NCI-H2227 treated with DMSO at 0.1 percent for 48 hours (cell line): Measurements from ENCODE around the gene LITAFD.
"Not testable (repeated sequence)": the region's sequence is repeated elsewhere in the genome, so short reads cannot be mapped to it uniquely, and the experiment has no call there.

Source experiments
- DNase-seq: peaks from one replicate; lab custom pipeline; 2025; lab: John Stamatoyannopoulos, UW

The LITAFD gene

GRCh38 chr16:8882041-8882617, at the start of gene LITAFD:
TSS of gene LITAFD (plus strand) at chr16:8882351. CDS start at chr16:8884356, 2,005 bp downstream.
- DNase-seq, result no peak

GRCh38 chr16:8832717-8833105, 49.4 kb upstream of the LITAFD start:
- no peak for DNase-seq

DNA sequence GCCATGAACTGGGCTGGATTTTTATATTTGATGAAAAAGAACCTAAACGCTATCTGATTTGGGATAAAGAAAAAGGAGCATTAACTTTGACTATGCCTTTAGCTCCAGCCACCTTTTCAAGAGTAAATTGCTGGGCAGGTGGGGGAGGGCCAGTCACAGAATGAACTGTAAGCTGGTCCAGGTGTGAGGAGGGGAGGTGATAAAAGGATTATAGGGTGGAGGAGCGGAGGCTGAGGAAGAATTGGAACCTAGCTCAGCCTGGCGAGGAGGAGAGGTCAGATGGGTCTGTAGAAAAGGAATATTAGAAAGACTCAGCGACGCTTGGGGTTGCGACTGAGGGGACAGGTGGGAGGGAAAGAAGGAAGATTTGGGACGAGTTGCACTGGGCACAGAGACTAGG, 45.4 kb upstream of the LITAFD start:
- not testable (repeated sequence) for DNase-seq

DNA sequence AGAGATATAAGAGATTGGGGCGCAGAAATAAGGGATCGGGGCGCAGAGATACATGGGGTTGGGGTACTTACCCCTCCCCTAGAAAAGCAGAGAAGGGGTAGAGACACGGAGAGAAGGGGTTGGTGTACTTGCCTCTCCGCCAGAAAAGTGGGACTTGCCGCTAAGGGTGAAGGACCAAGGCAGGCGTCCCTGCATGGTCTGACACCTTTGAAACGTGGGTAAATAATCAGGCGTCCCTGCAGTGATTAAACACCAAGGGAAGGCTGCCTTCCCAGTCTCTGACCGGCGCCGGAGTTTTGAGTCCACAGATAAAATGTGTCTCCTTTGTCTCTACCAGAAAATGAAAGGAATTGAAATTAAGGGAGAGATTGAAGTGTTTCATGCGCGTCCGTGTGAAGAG, 44.6 kb upstream of the LITAFD start:
- DNase-seq, result not testable (repeated sequence)

GRCh38 chr16:8842016-8842415, 40.1 kb upstream of the LITAFD start:
- not testable (repeated sequence) for DNase-seq

- not testable (repeated sequence) for DNase-seq
These were observed 38.9 kb upstream of the LITAFD start for GRCh38 chr16:8843296-8843695.

DNA sequence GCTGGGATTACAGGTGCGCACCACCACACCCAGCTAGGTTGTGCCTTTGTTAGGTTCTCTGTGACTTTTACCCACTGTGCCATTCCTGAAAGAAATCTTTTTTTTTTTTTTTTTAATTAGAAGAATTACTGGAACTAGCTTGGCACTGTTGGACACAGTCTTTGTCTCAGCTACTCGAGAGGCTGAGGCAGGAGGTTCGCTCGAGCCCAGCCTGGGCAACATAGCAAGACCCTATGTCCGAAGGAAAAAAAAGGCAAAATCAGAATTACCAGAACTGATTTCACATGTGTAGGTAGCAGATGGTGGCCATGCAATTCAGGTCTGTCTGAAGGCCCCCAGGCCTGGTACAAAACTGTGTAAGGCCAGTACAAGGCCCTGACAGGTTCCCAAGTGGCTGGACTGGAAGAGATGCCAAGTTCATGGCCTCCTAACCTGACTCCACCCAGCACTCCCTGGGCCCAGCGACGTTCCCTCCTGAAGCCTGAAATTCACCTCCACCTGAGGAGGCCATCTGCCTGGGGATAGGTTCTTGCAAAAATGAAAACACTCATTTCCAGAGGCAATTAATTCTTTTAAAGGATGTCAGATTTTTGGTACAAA, 36.4 kb upstream of the LITAFD start:
- DNase-seq, result no peak

DNA sequence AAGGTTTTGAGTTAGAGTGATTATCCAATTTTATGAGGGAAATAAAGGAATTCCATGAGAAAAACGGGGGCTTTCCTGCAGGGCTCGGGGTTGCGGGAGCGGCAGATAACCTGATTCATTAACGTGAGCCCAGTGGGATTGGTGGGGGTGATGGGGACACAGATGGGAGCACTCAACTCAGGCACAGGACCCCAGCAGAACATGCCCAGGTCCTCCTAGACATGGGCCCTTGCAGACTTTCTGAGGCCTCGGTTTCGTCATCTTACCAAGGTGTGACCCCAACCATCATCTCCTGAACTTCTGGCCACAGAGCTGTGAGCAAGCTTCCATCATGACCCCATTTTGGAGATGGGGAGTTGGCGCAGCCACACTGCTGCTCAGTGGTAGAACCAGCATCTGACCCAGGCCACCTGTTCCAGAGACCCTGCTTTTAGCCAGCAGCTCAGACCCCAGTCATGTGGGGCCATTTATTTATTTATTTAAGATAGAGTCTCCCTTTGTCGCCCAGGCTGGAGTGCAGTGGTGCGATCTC, 35.7 kb upstream of the LITAFD start:
- DNase-seq, result no peak

GRCh38 chr16:8847145-8847544, 35.0 kb upstream of the LITAFD start:
- DNase-seq, result no peak

- DNase-seq, result no peak
These were observed 34.5 kb upstream of the LITAFD start for GRCh38 chr16:8847623-8848022.

GRCh38 chr16:8848231-8848938, 33.8 kb upstream of the LITAFD start:
- no peak for DNase-seq

- no peak for DNase-seq
These were observed 33.2 kb upstream of the LITAFD start for GRCh38 chr16:8848939-8849391.

GRCh38 chr16:8849411-8850011, 32.6 kb upstream of the LITAFD start:
- no peak for DNase-seq

- no peak for DNase-seq
These were observed 31.8 kb upstream of the LITAFD start for GRCh38 chr16:8850279-8850885.

DNA sequence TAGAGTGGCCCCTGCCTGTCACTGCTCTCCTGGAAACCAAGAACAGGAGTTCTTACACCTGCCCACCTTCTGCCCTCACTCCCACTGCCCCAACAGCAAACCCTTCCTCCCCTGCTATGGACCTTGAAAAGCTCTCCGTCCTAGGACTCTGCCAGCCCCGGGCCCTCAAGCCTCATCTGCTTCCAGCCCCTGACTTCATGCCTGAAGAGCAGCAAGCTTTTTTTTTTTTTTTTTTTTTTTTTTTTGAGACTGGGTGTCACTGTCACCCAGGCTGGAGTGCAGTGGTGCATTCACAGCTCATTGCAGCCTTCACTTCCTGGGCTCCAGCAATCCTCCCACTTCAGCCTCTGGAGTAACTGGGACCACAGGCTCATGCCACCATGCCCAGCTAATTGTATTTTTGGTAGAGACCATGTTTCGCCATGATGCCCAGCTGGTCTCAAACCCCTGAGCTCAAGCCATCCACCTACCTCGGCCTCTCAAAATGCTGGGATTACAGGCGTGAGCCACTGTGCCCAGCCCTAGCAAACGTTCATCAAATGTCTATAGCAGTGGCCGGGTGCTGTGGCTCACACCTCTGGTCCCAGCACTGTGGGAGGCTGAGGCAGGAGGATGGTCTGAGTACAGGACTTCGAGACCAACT, 30.3 kb upstream of the LITAFD start:
- DNase-seq, result no peak

DNA sequence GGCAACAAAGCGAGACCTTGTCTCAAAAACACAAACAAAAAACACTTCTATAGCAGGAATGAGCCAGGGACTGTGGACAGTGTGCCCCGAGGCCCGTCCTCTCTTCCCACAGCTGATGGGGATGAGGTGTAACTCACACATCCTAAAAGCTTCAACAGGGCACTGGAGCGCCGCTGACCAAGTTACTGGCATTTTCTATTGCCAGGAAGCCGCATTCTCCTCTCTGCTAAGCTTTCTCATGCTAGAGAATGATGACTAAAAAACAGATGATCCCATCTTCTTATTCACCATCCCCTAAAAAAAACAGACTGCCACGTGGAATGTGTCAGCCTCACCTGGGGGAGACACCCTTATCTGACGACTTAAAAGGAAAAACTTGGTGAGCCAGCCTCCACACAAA, 29.6 kb upstream of the LITAFD start:
- DNase-seq, result no peak

DNA sequence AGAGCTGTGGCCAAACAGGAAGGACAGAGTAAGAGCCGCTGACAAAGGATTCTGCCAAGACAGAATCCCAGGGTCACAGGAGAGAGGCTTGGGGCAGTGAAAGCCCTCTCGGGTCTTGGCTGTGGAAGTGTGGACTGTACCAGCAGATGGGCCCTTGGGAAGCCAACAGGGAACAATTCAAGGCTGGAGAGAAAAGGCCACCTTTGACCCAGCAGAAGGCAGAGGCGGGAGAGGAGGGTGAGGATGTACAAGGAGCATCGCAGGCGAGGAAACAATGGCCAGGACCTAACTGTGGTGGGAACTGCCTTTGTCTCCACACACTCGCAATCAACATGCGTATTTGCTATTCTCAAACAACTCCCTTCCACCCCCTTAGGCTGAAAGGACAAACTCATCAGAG, 29.0 kb upstream of the LITAFD start:
- DNase-seq, result no peak

- no peak for DNase-seq
These were observed 28.5 kb upstream of the LITAFD start for GRCh38 chr16:8853611-8854010.

DNA sequence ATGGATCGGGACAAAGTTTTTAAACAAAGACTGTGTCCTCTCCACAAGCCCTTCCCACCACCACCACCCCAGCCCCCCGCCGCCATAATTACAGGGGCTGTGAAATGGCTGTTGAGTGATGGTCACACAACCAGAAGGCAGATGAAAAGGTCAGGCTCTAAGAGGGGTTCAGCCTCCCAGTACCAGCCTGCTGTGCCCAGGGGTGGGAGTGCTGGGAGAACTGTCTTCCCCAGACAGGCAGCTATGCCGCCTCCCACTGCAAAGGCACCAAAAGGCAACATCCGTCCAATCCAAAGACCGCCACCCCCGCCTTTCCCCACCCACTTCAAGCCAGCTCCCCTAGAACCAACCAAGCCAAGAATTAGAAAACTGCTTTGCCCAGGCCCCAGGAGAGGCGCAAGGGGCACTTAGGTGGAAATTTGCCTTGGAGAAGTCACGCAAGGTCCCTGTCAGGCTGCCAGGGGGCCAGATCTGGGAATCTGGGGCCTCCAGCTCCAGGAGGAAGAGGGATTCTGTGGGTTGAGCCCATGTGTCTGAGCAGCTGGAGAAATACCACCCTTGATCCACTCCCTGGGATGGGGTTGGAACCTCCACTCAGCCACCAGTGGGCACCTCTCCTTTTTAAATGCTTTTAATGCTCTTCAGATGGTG, 27.7 kb upstream of the LITAFD start:
- DNase-seq, result peak; percentile 72

DNA sequence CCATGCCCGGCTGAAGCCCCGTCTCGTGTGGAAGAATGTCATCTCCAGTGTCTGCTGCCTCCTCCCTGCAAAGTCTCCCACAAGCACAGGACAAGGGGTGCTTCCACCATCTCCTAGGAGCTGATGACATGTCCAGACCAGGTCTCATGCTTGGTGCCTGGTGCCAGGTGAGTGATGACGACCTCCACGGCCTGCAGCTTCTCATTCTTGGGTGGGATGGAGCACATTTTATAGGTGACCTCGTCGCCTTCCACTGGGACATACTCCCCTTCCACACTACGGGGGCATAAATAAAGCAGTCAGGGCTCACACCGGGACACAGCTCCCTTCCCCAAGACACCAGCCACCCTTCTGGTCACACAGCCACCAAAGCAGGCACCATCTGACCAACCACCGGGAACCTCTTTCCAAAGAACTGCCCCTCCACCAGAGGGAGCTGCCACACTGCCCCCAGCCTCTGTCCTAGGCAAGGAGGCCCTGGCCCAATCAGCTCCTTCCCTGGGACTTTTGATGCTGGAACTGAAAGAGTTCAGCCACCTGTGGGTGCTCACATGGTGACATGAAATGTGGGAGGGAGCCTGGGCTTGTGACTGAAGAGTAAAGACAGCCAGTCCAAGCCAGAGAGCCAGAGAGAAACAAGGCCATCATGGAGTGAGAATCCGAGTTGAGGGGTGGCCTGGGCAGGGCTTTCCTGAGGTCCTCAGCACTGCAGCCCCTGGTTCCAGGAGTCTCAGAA, 26.9 kb upstream of the LITAFD start:
- DNase-seq, result no peak

DNA sequence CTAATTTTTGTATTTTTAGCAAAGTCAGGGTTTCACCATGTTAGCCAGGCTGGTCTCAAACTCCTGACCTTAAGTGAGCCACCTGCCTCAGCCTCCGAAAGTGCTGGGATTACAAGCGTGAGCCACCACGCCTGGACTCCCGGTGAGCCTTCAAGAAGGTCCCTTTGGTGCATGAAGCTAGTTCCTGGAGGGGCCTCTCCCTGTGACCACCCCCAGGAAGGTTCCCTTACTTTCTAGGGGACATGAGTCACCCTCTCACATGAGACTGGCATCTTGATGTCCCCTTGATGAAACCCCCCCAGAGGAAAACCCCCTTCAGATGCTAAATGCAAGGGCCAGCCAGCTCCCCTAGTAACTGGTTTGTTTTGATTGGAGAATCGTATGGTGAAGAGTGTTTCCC, 26.2 kb upstream of the LITAFD start:
- DNase-seq, result no peak
